ENCODE results near the gene FAM171A2.
"Not testable (repeated sequence)": the region's sequence is repeated elsewhere in the genome, so short reads cannot be mapped to it uniquely, and the experiment has no call there.

Gene FAM171A2

GRCh38 chr17:44329516-44329915 is 34.1 kb downstream of the FAM171A2 start:
- not testable (repeated sequence) for H3K4me1 ChIP-seq (ENCODE audit: control insufficient read depth, insufficient read depth, low read length); DNase-seq (ENCODE audit: low read depth, low spot score); H3K4me3 ChIP-seq (ENCODE audit: low read length); H3K9me3 ChIP-seq (ENCODE audit: control insufficient read depth, insufficient read depth, low read length); H3K36me3 ChIP-seq (ENCODE audit: control insufficient read depth, insufficient read depth, low read length); H3K27me3 ChIP-seq (ENCODE audit: control insufficient read depth, insufficient read depth, low read length); H3K27ac ChIP-seq (ENCODE audit: low read length)
- WGBS (ENCODE audit: insufficient coverage, insufficient read length) = no CpG with 5 or more reads among the region's 7 CpGs

- no CpG with 5 or more reads among the region's 7 CpGs for WGBS (ENCODE audit: insufficient coverage, insufficient read length)
- no peak overlapping the region for H3K27ac ChIP-seq (ENCODE audit: low read length)
- H3K36me3 ChIP-seq (ENCODE audit: control insufficient read depth, insufficient read depth, low read length) = no peaks in the 10 kb centered on the region
- no peaks in the 10 kb centered on the region for H3K27me3 ChIP-seq (ENCODE audit: control insufficient read depth, insufficient read depth, low read length)
- no peaks in the 10 kb centered on the region for H3K9me3 ChIP-seq (ENCODE audit: control insufficient read depth, insufficient read depth, low read length)
- no peaks in the 10 kb centered on the region for H3K4me1 ChIP-seq (ENCODE audit: control insufficient read depth, insufficient read depth, low read length)
- no peak overlapping the region for H3K4me3 ChIP-seq (ENCODE audit: low read length)
- DNase-seq (ENCODE audit: low read depth, low spot score) = no peak
These were observed 35.8 kb downstream of the FAM171A2 start for GRCh38 chr17:44327715-44328449.

GRCh38 chr17:44326861-44327444 is 36.7 kb downstream of the FAM171A2 start:
- no peaks in the 10 kb centered on the region for H3K9me3 ChIP-seq (ENCODE audit: control insufficient read depth, insufficient read depth, low read length)
- no peaks in the 10 kb centered on the region for H3K4me1 ChIP-seq (ENCODE audit: control insufficient read depth, insufficient read depth, low read length)
- no peak overlapping the region for H3K27ac ChIP-seq (ENCODE audit: low read length)
- WGBS (ENCODE audit: insufficient coverage, insufficient read length) = no CpG with 5 or more reads among the region's 31 CpGs
- H3K27me3 ChIP-seq (ENCODE audit: control insufficient read depth, insufficient read depth, low read length) = no peaks in the 10 kb centered on the region
- no peak overlapping the region; the same call in 1 of the 2 replicates for H3K4me3 ChIP-seq (ENCODE audit: low read length)
- H3K36me3 ChIP-seq (ENCODE audit: control insufficient read depth, insufficient read depth, low read length) = peaks cover 7% of the 10 kb centered on the region
- DNase-seq (ENCODE audit: low read depth, low spot score) = no peak

- H3K27ac ChIP-seq (ENCODE audit: low read length) = no peak within 1 kb of the TSS
- H3K4me3 ChIP-seq (ENCODE audit: low read length) = peak within 1 kb of the TSS; percentile 73
- H3K36me3 ChIP-seq (ENCODE audit: control insufficient read depth, insufficient read depth, low read length) = peaks cover 29% of the 10 kb centered on the region
- no peaks in the 10 kb centered on the region for H3K9me3 ChIP-seq (ENCODE audit: control insufficient read depth, insufficient read depth, low read length)
- no CpG with 5 or more reads among the region's 85 CpGs for WGBS (ENCODE audit: insufficient coverage, insufficient read length)
- DNase-seq (ENCODE audit: low read depth, low spot score) = no peak
- H3K27me3 ChIP-seq (ENCODE audit: control insufficient read depth, insufficient read depth, low read length) = no peaks in the 10 kb centered on the region
- H3K4me1 ChIP-seq (ENCODE audit: control insufficient read depth, insufficient read depth, low read length) = no peaks in the 10 kb centered on the region
These were observed 38.9 kb downstream of the FAM171A2 start, which contains the start of gene SLC25A39 for GRCh38 chr17:44324571-44325275. SLC25A39 (minus strand) TSS chr17:44324823; CDS start chr17:44323562, 1,261 bp downstream.

GRCh38 chr17:44324092-44324570 is 39.5 kb downstream of the FAM171A2 start:
- no peak for DNase-seq (ENCODE audit: low read depth, low spot score)
- no peak overlapping the region for H3K27ac ChIP-seq (ENCODE audit: low read length)
- no peaks in the 10 kb centered on the region for H3K27me3 ChIP-seq (ENCODE audit: control insufficient read depth, insufficient read depth, low read length)
- H3K9me3 ChIP-seq (ENCODE audit: control insufficient read depth, insufficient read depth, low read length) = no peaks in the 10 kb centered on the region
- peak overlapping the region; percentile 73 for H3K4me3 ChIP-seq (ENCODE audit: low read length)
- no peaks in the 10 kb centered on the region for H3K4me1 ChIP-seq (ENCODE audit: control insufficient read depth, insufficient read depth, low read length)
- WGBS (ENCODE audit: insufficient coverage, insufficient read length) = no CpG with 5 or more reads among the region's 38 CpGs
- H3K36me3 ChIP-seq (ENCODE audit: control insufficient read depth, insufficient read depth, low read length) = peaks cover 32% of the 10 kb centered on the region

- no peak for DNase-seq (ENCODE audit: low read depth, low spot score)
- H3K4me1 ChIP-seq (ENCODE audit: control insufficient read depth, insufficient read depth, low read length) = no peaks in the 10 kb centered on the region
- WGBS (ENCODE audit: insufficient coverage, insufficient read length) = no CpG with 5 or more reads among the region's 27 CpGs
- H3K27ac ChIP-seq (ENCODE audit: low read length) = no peak overlapping the region
- no peaks in the 10 kb centered on the region for H3K9me3 ChIP-seq (ENCODE audit: control insufficient read depth, insufficient read depth, low read length)
- H3K4me3 ChIP-seq (ENCODE audit: low read length) = peak overlapping the region; percentile 73; the same call in 1 of the 2 replicates
- H3K27me3 ChIP-seq (ENCODE audit: control insufficient read depth, insufficient read depth, low read length) = no peaks in the 10 kb centered on the region
- peaks cover 32% of the 10 kb centered on the region for H3K36me3 ChIP-seq (ENCODE audit: control insufficient read depth, insufficient read depth, low read length)
These were observed 40.1 kb downstream of the FAM171A2 start for GRCh38 chr17:44323359-44324091.

GRCh38 chr17:44322236-44322895 is 41.3 kb downstream of the FAM171A2 start:
- Histone ChIP-seq H3K27me3 (ENCODE audit: control insufficient read depth, insufficient read depth, low read length) (no peaks in the 10 kb centered on the region), H3K4me1 (ENCODE audit: control insufficient read depth, insufficient read depth, low read length) (no peaks in the 10 kb centered on the region), H3K36me3 (ENCODE audit: control insufficient read depth, insufficient read depth, low read length) (peaks cover 32% of the 10 kb centered on the region), H3K4me3 (ENCODE audit: low read length) (no peak overlapping the region), H3K27ac (ENCODE audit: low read length) (no peak overlapping the region), H3K9me3 (ENCODE audit: control insufficient read depth, insufficient read depth, low read length) (no peaks in the 10 kb centered on the region)
- DNase-seq (ENCODE audit: low read depth, low spot score) = no peak
- no CpG with 5 or more reads among the region's 11 CpGs for WGBS (ENCODE audit: insufficient coverage, insufficient read length)

GRCh38 chr17:44321246-44322120 is 42.2 kb downstream of the FAM171A2 start:
- no peak for DNase-seq (ENCODE audit: low read depth, low spot score)
- Histone ChIP-seq H3K4me3 (ENCODE audit: low read length) (no peak overlapping the region), H3K4me1 (ENCODE audit: control insufficient read depth, insufficient read depth, low read length) (no peaks in the 10 kb centered on the region), H3K9me3 (ENCODE audit: control insufficient read depth, insufficient read depth, low read length) (no peaks in the 10 kb centered on the region), H3K27me3 (ENCODE audit: control insufficient read depth, insufficient read depth, low read length) (no peaks in the 10 kb centered on the region), H3K36me3 (ENCODE audit: control insufficient read depth, insufficient read depth, low read length) (peaks cover 32% of the 10 kb centered on the region), H3K27ac (ENCODE audit: low read length) (no peak overlapping the region)
- WGBS (ENCODE audit: insufficient coverage, insufficient read length) = no CpG with 5 or more reads among the region's 21 CpGs

GRCh38 chr17:44320066-44320465 is 43.6 kb downstream of the FAM171A2 start:
- H3K4me1 ChIP-seq (ENCODE audit: control insufficient read depth, insufficient read depth, low read length) = peaks cover 2% of the 10 kb centered on the region; the same call in 1 of the 2 replicates
- H3K4me3 ChIP-seq (ENCODE audit: low read length) = no peak overlapping the region
- H3K9me3 ChIP-seq (ENCODE audit: control insufficient read depth, insufficient read depth, low read length) = no peaks in the 10 kb centered on the region
- no CpG with 5 or more reads among the region's 18 CpGs for WGBS (ENCODE audit: insufficient coverage, insufficient read length)
- H3K36me3 ChIP-seq (ENCODE audit: control insufficient read depth, insufficient read depth, low read length) = peaks cover 32% of the 10 kb centered on the region
- DNase-seq (ENCODE audit: low read depth, low spot score) = no peak
- peaks cover 3% of the 10 kb centered on the region; the same call in 1 of the 2 replicates for H3K27me3 ChIP-seq (ENCODE audit: control insufficient read depth, insufficient read depth, low read length)
- no peak overlapping the region for H3K27ac ChIP-seq (ENCODE audit: low read length)
